ENCODE results near the gene QRICH1. TPM values are rescaled to one million over a fixed set of nuclear protein-coding genes. Genes with fewer than 3 reads are reported as not detected.

QRICH1 gene
- total RNA-seq, 1 donor from 2014 or later = 136 TPM

- Mint-ChIP-seq H3K4me3 (ENCODE audit: unreplicated experiment) (peak overlapping the region; percentile 96), H3K4me1 (ENCODE audit: unreplicated experiment) (peaks cover 12% of the 10 kb centered on the region), H3K27ac (ENCODE audit: unreplicated experiment) (peak overlapping the region; percentile 64), H3K36me3 (ENCODE audit: low read depth, unreplicated experiment) (peaks cover 22% of the 10 kb centered on the region), H3K9me3 (ENCODE audit: unreplicated experiment) (no peaks in the 10 kb centered on the region), H3K27me3 (ENCODE audit: unreplicated experiment) (peaks cover 16% of the 10 kb centered on the region)
- no peak for TF ChIP-seq CTCF (IDR thresholded peaks at IDR 0.05; ENCODE audit: unreplicated experiment)
- DNase-seq (ENCODE audit: low spot score) = no peak
Measured at GRCh38 chr3:49131040-49131439, 37.2 kb upstream of the QRICH1 start.

GRCh38 chr3:49124991-49125670 lies 31.3 kb upstream of the QRICH1 start:
- H3K4me3 Mint-ChIP-seq (ENCODE audit: unreplicated experiment) = no peak overlapping the region

GRCh38 chr3:49124203-49124602 lies 30.3 kb upstream of the QRICH1 start:
- no peak for DNase-seq (ENCODE audit: low spot score)
- Mint-ChIP-seq H3K4me3 (ENCODE audit: unreplicated experiment) (no peak overlapping the region), H3K4me1 (ENCODE audit: unreplicated experiment) (peaks cover 5% of the 10 kb centered on the region), H3K36me3 (ENCODE audit: low read depth, unreplicated experiment) (peaks cover 29% of the 10 kb centered on the region), H3K27ac (ENCODE audit: unreplicated experiment) (no peak overlapping the region), H3K9me3 (ENCODE audit: unreplicated experiment) (no peaks in the 10 kb centered on the region), H3K27me3 (ENCODE audit: unreplicated experiment) (peaks cover 7% of the 10 kb centered on the region)
- no peak for TF ChIP-seq CTCF (IDR thresholded peaks at IDR 0.05; ENCODE audit: unreplicated experiment)

More at GRCh38 chr3:49124991-49125670, 31.3 kb upstream of the QRICH1 start:
- Mint-ChIP-seq H3K9me3 (ENCODE audit: unreplicated experiment) (no peaks in the 10 kb centered on the region), H3K36me3 (ENCODE audit: low read depth, unreplicated experiment) (peaks cover 36% of the 10 kb centered on the region), H3K27me3 (ENCODE audit: unreplicated experiment) (peaks cover 13% of the 10 kb centered on the region), H3K4me1 (ENCODE audit: unreplicated experiment) (no peaks in the 10 kb centered on the region), H3K27ac (ENCODE audit: unreplicated experiment) (no peak overlapping the region)
- TF ChIP-seq CTCF (IDR thresholded peaks at IDR 0.05; ENCODE audit: unreplicated experiment) = no peak
- no peak for DNase-seq (ENCODE audit: low spot score)

- TF ChIP-seq CTCF (IDR thresholded peaks at IDR 0.05; ENCODE audit: unreplicated experiment) = no peak
- peaks cover 5% of the 10 kb centered on the region for H3K4me1 Mint-ChIP-seq (ENCODE audit: unreplicated experiment)
- no peaks in the 10 kb centered on the region for H3K9me3 Mint-ChIP-seq (ENCODE audit: unreplicated experiment)
- no peak overlapping the region for H3K27ac Mint-ChIP-seq (ENCODE audit: unreplicated experiment)
- H3K4me3 Mint-ChIP-seq (ENCODE audit: unreplicated experiment) = no peak overlapping the region
- DNase-seq (ENCODE audit: low spot score) = no peak
- H3K27me3 Mint-ChIP-seq (ENCODE audit: unreplicated experiment) = peaks cover 5% of the 10 kb centered on the region
- peaks cover 27% of the 10 kb centered on the region for H3K36me3 Mint-ChIP-seq (ENCODE audit: low read depth, unreplicated experiment)
Measured at GRCh38 chr3:49123687-49124086, 29.8 kb upstream of the QRICH1 start.

GRCh38 chr3:49122886-49123545 lies 29.1 kb upstream of the QRICH1 start:
- DNase-seq (ENCODE audit: low spot score) = no peak
- Mint-ChIP-seq H3K9me3 (ENCODE audit: unreplicated experiment) (no peaks in the 10 kb centered on the region), H3K27ac (ENCODE audit: unreplicated experiment) (no peak overlapping the region), H3K27me3 (ENCODE audit: unreplicated experiment) (peaks cover 5% of the 10 kb centered on the region), H3K36me3 (ENCODE audit: low read depth, unreplicated experiment) (peaks cover 27% of the 10 kb centered on the region), H3K4me3 (ENCODE audit: unreplicated experiment) (no peak overlapping the region), H3K4me1 (ENCODE audit: unreplicated experiment) (peaks cover 5% of the 10 kb centered on the region)
- TF ChIP-seq CTCF (IDR thresholded peaks at IDR 0.05; ENCODE audit: unreplicated experiment) = no peak
